Gastroesophageal sphincter (tissue), 3 donors: Measurements from ENCODE around the gene SKOR1.

Source experiments
- CTCF ChIP-seq, 4 experiments: fragments of 200-600 bp in 2 of 4; fragments of 450-650 bp in 2 of 4; sonication (generic) in 1 of 4; IDR thresholded peaks; one replicate each; pipeline ENCODE4 v1.5.1; 2017 to 2019; ENCODE audit warnings: antibody characterized with exemption in 4 of 4, mild to moderate bottlenecking in 2 of 4, moderate library complexity in 2 of 4
- EP300 ChIP-seq: sonication (generic); formaldehyde crosslinking; IDR thresholded peaks from one replicate; pipeline ENCODE4 v1.6.1; 2017; ENCODE audit warnings: antibody characterized with exemption, mild to moderate bottlenecking
- POLR2A ChIP-seq, 2 donors: fragments of 450-650 bp; IDR thresholded peaks; one replicate each; pipeline ENCODE4 v1.6.1; 2017; ENCODE audit warnings: antibody characterized with exemption in 2 of 2, mild to moderate bottlenecking in 2 of 2, moderate library complexity in 1 of 2
- POLR2AphosphoS5 ChIP-seq: sonication (generic); formaldehyde crosslinking; IDR thresholded peaks from one replicate; pipeline ENCODE4 v1.6.1; 2017; ENCODE audit warnings: antibody characterized with exemption

- TF ChIP-seq POLR2A (IDR thresholded peaks at IDR 0.05) = no peak
- TF ChIP-seq CTCF (IDR thresholded peaks at IDR 0.05) = no peak
- TF ChIP-seq POLR2AphosphoS5 = no peak
- no peak for TF ChIP-seq EP300
These were observed 6.8 kb upstream of the SKOR1 start for GRCh38 chr15:67818464-67818863.
